B cell (primary cell): ENCODE measurements around the gene ADM2. TPM values are rescaled to one million over a fixed set of nuclear protein-coding genes. Genes with fewer than 3 reads are reported as not detected.

Experiments used
- ATAC-seq: fragments of 200-7000 bp; cut with Tn5 transposase; one replicate; pipeline ENCODE4 v1.10.0; 2021; ENCODE audit warnings: low read depth, mild to moderate bottlenecking, moderate number of reproducible peaks, moderate library complexity
- CTCF ChIA-PET: fragments of 350-600 bp; sonication (Branson Sonifier 250); formaldehyde crosslinking; loops from one replicate; lab custom pipeline; 2021; ENCODE audit warnings: antibody characterized with exemption, inconsistent platforms; lab: Charles Lee
- POLR2A ChIA-PET: fragments of 350-600 bp; sonication (Branson Sonifier 250); formaldehyde crosslinking; loops from one replicate; lab custom pipeline; 2021; ENCODE audit warnings: antibody characterized with exemption; lab: Charles Lee
- DNase-seq: peaks from one replicate; pipeline ENCODE4 v3.0.0; 2013
- H2AFZ ChIP-seq: 2 replicates; pipeline ENCODE4 v1.6.1; 2012; ENCODE audit warnings: mild to moderate bottlenecking, low read depth, low read length; ENCODE audit not compliant: insufficient read depth, poor library complexity, severe bottlenecking
- H3K27ac ChIP-seq, 2 donors: 1 replicate in 1 of 2; 2 replicates in 1 of 2; pipeline ENCODE4 v1.5.1; 2012 to 2013; ENCODE audit warnings: low read length in 2 of 2, mild to moderate bottlenecking in 2 of 2, moderate library complexity in 1 of 2
- H3K27me3 ChIP-seq, 4 experiments: fragments of 200-600 bp in 1 of 4; sonication (generic) in 1 of 4; replicated peaks in 1 of 4; 1 replicate in 2 of 4; 2 replicates in 2 of 4; pipeline versions ENCODE4 v1.6.1 to v1.7.0; 2013 to 2016; ENCODE audit warnings: low read length in 3 of 4, mild to moderate bottlenecking in 2 of 4, mixed read lengths in 1 of 4, moderate library complexity in 1 of 4; ENCODE audit not compliant: insufficient read depth in 4 of 4, control insufficient read depth in 3 of 4; ENCODE audit errors: control extremely low read depth in 1 of 4
- H3K36me3 ChIP-seq, 2 experiments: replicated peaks in 1 of 2; 1 replicate in 1 of 2; 2 replicates in 1 of 2; pipeline versions ENCODE4 v1.6.1 to v1.7.1; 2013; ENCODE audit warnings: low read length in 1 of 2; ENCODE audit not compliant: insufficient read depth in 2 of 2, control insufficient read depth in 1 of 2; ENCODE audit errors: control extremely low read depth in 1 of 2, extremely low read depth in 1 of 2
- H3K4me1 ChIP-seq, 2 donors: fragments of 200-600 bp in 1 of 2; sonication (generic) in 1 of 2; 1 replicate in 1 of 2; 2 replicates in 1 of 2; pipeline versions ENCODE4 v1.5.1 to v1.6.1; 2013 to 2017; ENCODE audit warnings: low read length in 2 of 2; ENCODE audit not compliant: control insufficient read depth in 2 of 2, insufficient read depth in 2 of 2
- H3K4me2 ChIP-seq: replicated peaks from 2 replicates; pipeline ENCODE3; 2012; ENCODE audit warnings: mild to moderate bottlenecking, low read depth, low read length; ENCODE audit not compliant: poor library complexity, severe bottlenecking
- H3K4me3 ChIP-seq, 5 experiments: fragments of 200-600 bp in 1 of 5; sonication (generic) in 1 of 5; 1 replicate in 3 of 5; 2 replicates in 2 of 5; pipeline versions ENCODE4 v1.5.1 to v1.7.0; 2011 to 2016; ENCODE audit warnings: low read length in 4 of 5, mild to moderate bottlenecking in 4 of 5, low read depth in 2 of 5, control low read depth in 1 of 5, moderate library complexity in 1 of 5; ENCODE audit not compliant: insufficient read depth in 1 of 5; ENCODE audit errors: control extremely low read depth in 1 of 5, extremely low read depth in 1 of 5
- H3K79me2 ChIP-seq: fragments of 200-600 bp; sonication (generic); one replicate; pipeline ENCODE4 v1.6.0; 2016; ENCODE audit warnings: low read length; ENCODE audit not compliant: control insufficient read depth, insufficient read depth
- H3K9ac ChIP-seq: fragments of 200-600 bp; sonication (generic); 2 replicates; pipeline ENCODE4 v1.6.1; 2017; ENCODE audit warnings: mild to moderate bottlenecking, low read length, moderate library complexity
- H3K9me3 ChIP-seq, 3 donors: one replicate each; pipeline versions ENCODE4 v1.6.1 to v1.7.1; 2013; ENCODE audit warnings: low read length in 2 of 3; ENCODE audit not compliant: control insufficient read depth in 2 of 3, insufficient read depth in 1 of 3; ENCODE audit errors: control extremely low read depth in 1 of 3
- H4K20me1 ChIP-seq: 2 replicates; pipeline ENCODE4 v1.6.0; 2012; ENCODE audit warnings: mild to moderate bottlenecking, low read length; ENCODE audit not compliant: insufficient read depth, control insufficient read depth, poor library complexity, severe bottlenecking
- H3K27ac Mint-ChIP-seq: one replicate; pipeline ENCODE4 v1.8.0; 2021; ENCODE audit warnings: mixed read lengths
- H3K27me3 Mint-ChIP-seq: one replicate; pipeline ENCODE4 v1.8.0; 2021; ENCODE audit warnings: mixed read lengths
- H3K4me1 Mint-ChIP-seq: one replicate; pipeline ENCODE4 v1.8.0; 2021; ENCODE audit warnings: mixed read lengths
- H3K4me3 Mint-ChIP-seq: one replicate; pipeline ENCODE4 v1.8.0; 2021; ENCODE audit warnings: mixed read lengths
- H3K9me3 Mint-ChIP-seq: one replicate; pipeline ENCODE4 v1.8.0; 2022; ENCODE audit warnings: mixed read lengths; ENCODE audit not compliant: insufficient read depth
- EZH2 ChIP-seq: IDR thresholded peaks from 2 replicates; pipeline ENCODE4 v1.6.1; 2012; ENCODE audit warnings: borderline replicate concordance, low read depth, mild to moderate bottlenecking, moderate library complexity, low read length; ENCODE audit not compliant: insufficient read depth, poor library complexity, severe bottlenecking
- WGBS: methylation state at CpG from one replicate; pipeline ENCODE4 v1.1.5; 2013; ENCODE audit warnings: missing lambda C conversion rate; ENCODE audit not compliant: insufficient coverage; 5-methylcytosine and 5-hydroxymethylcytosine counted together
- intact Hi-C: fragments of 100-400 bp; cut with micrococcal nuclease; formaldehyde crosslinking; loops from one replicate; pipeline ENCODE4 v1.10.0; 2022
- polyA plus RNA-seq: library from polyadenylated mRNA; depleted of rRNA; stranded (reverse); fragments of >200 nt; gene quantifications from 2 replicates; pipeline ENCODE4 v1.2.3, GENCODE V29; 2012
- total RNA-seq, 2 donors: library from RNA; stranded (reverse); fragments of 120-200 nt in 1 of 2; gene quantifications; 1 replicate in 1 of 2; 2 replicates in 1 of 2; pipeline versions ENCODE4 v1.2.3 to v1.2.4, GENCODE V29; 2013 to 2022
- TF ChIP-seq, protein P1 (sequence below): fragments of 200-600 bp; IDR thresholded peaks from one replicate; pipeline ENCODE4 v1.8.0; 2022; ENCODE audit warnings: antibody characterized with exemption, mild to moderate bottlenecking

ADM2 gene
- total and polyA plus RNA-seq, 2 donors (not counting 1 experiment from before 2014, with no cell fraction given): 0.67 to 3.7 TPM

DNA sequence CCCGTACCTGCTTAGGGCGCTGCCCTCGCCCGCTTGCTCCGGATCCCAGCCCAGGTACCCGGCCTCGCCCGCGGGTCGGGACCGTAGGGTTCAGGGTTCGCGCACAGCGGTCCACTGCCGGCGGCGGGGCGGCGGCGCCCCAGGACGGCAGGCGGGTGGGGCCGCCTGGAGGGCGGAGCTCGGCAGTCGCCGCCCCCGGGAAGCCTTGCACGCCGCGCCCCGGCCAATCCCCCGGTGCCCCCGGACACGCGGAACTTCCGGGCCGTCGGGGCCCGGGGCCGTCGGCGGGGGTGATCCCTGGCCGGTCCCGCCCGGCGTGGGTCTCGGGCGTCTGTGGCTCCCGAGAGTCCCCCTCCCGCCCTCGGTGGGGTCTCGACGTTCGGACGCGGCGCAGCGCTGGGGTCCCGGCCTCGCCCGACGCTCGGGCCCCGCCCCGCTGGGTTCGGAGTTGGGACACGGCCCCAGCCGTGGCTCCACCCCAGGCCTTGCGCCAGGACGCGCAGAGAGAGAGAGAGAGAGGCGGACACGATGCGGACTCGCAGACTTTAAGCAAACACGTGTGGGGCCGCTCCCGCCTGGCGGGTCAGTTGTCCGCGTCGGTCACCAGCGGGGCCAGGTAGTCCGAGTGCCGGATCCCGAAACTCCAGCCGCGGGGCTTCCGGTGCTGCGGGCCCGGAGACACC lies 48.7 kb downstream of the ADM2 start, which contains the start of gene TYMP:
TSS of gene TYMP (minus strand) at position 116 of the 683 bp plus-strand sequence. CDS start 303 bp downstream, outside the sequence.
- H3K27ac Mint-ChIP-seq: peak within 1 kb of the TSS; percentile 99
- POLR2A ChIA-PET: interaction anchor here (0.7 to 5.4 kb wide), 9 partner anchors 11 to 98 kb away, joined by 3 to 104 read pairs (median 5); partner anchors contain the start of genes ARSA, LMF2, NCAPH2 and SYCE3
- peaks cover 13% of the 10 kb centered on the region for H3K79me2 ChIP-seq
- H3K9ac ChIP-seq: peak within 1 kb of the TSS; percentile 97
- 1% methylated on average over 92 of the region's 92 CpGs for WGBS
- peaks cover 22 to 65% of the 10 kb centered on the region in 2 donors for H3K4me1 ChIP-seq
- H2AFZ ChIP-seq: peak within 1 kb of the TSS; percentile 62
- peak within 1 kb of the TSS; percentile 39 to 95 (median 95) for H3K4me3 ChIP-seq
- peak within 1 kb of the TSS; percentile 99 to 100 for H3K27ac ChIP-seq
- CTCF ChIA-PET: interaction anchor here (0.6 to 5.5 kb wide), 5 partner anchors 9 to 279 kb away, joined by 3 to 81 read pairs (median 4); partner anchors contain the start of genes HDAC10 and SYCE3
- intact Hi-C loops: loop anchor here (1.0 to 5.0 kb wide), 3 partner anchors 22 to 339 kb away; partner anchors contain the start of gene NCAPH2
- DNase-seq (peak; percentile 90), ATAC-seq (peak; percentile 25)
- H3K9me3 ChIP-seq: peaks cover 0 to 9% (median 0%) of the 10 kb centered on the region in 3 donors
- H3K9me3 Mint-ChIP-seq: no peaks in the 10 kb centered on the region
- no peaks in the 10 kb centered on the region for H3K36me3 ChIP-seq
- peaks cover 51% of the 10 kb centered on the region for H3K4me1 Mint-ChIP-seq
- peaks cover 3% of the 10 kb centered on the region for H4K20me1 ChIP-seq
- H3K27me3 ChIP-seq: no peaks in the 10 kb centered on the region
- H3K4me3 Mint-ChIP-seq: peak within 1 kb of the TSS; percentile 95
- TF ChIP-seq, protein P1, sequence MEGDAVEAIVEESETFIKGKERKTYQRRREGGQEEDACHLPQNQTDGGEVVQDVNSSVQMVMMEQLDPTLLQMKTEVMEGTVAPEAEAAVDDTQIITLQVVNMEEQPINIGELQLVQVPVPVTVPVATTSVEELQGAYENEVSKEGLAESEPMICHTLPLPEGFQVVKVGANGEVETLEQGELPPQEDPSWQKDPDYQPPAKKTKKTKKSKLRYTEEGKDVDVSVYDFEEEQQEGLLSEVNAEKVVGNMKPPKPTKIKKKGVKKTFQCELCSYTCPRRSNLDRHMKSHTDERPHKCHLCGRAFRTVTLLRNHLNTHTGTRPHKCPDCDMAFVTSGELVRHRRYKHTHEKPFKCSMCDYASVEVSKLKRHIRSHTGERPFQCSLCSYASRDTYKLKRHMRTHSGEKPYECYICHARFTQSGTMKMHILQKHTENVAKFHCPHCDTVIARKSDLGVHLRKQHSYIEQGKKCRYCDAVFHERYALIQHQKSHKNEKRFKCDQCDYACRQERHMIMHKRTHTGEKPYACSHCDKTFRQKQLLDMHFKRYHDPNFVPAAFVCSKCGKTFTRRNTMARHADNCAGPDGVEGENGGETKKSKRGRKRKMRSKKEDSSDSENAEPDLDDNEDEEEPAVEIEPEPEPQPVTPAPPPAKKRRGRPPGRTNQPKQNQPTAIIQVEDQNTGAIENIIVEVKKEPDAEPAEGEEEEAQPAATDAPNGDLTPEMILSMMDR: no peak
- no peak for TF ChIP-seq EZH2
- peak within 1 kb of the TSS; percentile 84 for H3K4me2 ChIP-seq
- H3K27me3 Mint-ChIP-seq: no peaks in the 10 kb centered on the region

DNA sequence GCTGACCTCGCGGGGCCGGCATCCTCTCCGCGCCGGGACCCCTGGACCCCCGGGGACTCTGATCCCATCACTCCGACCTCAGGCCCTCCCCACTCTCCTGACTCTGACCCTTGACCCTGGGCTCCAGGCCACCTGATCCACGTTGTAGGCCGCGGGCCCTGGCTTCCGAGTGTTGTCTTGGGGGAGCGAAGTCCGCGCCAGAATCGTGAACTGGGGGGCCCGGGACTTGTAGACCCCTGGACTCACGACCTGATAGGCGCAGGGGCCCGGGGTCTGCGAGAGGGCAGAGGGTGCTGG lies 49.2 kb downstream of the ADM2 start:
- H3K4me1 Mint-ChIP-seq: peaks cover 54% of the 10 kb centered on the region
- DNase-seq: no peak
- H4K20me1 ChIP-seq: no peaks in the 10 kb centered on the region
- peaks cover 22 to 69% of the 10 kb centered on the region in 2 donors for H3K4me1 ChIP-seq
- no peaks in the 10 kb centered on the region for H3K9me3 Mint-ChIP-seq
- intact Hi-C loops: loop anchor here (1.0 kb wide), 2 partner anchors 22 to 339 kb away; partner anchors contain the start of gene NCAPH2
- ATAC-seq: no peak
- peaks cover 0 to 9% (median 0%) of the 10 kb centered on the region in 3 donors for H3K9me3 ChIP-seq
- peak overlapping the region; percentile 39 to 95 (median 95) for H3K4me3 ChIP-seq
- ChIA-PET POLR2A (interaction anchor here (0.5 to 4.6 kb wide), 7 partner anchors 10 to 340 kb away, joined by 4 to 40 read pairs (median 18); partner anchors contain the start of genes LMF2, NCAPH2 and SYCE3), CTCF (interaction anchor here (2.1 kb wide), 1 partner anchor 10 kb away, joined by 7 read pairs; no protein-coding TSS in a partner anchor)
- peak overlapping the region; percentile 95 for H3K4me3 Mint-ChIP-seq
- no peaks in the 10 kb centered on the region for H3K27me3 Mint-ChIP-seq
- peak overlapping the region; percentile 97 for H3K9ac ChIP-seq
- H3K36me3 ChIP-seq: no peaks in the 10 kb centered on the region
- 1% methylated on average over 21 of the region's 21 CpGs for WGBS
- H3K27ac Mint-ChIP-seq: peak overlapping the region; percentile 99
- peaks cover 10% of the 10 kb centered on the region for H3K79me2 ChIP-seq
- TF ChIP-seq, protein P1: no peak
- no peak for TF ChIP-seq EZH2
- peak overlapping the region; percentile 99 to 100 for H3K27ac ChIP-seq
- no peaks in the 10 kb centered on the region for H3K27me3 ChIP-seq
- peak overlapping the region; percentile 62 for H2AFZ ChIP-seq
- peak overlapping the region; percentile 84 for H3K4me2 ChIP-seq
